Mucosa of rectum (tissue), 2 donors: Measurements from ENCODE around the gene NUP188.

ENCODE experiments used
- H3K27ac ChIP-seq, 2 donors: one replicate each; pipeline ENCODE4 v1.7.0; 2013; ENCODE audit warnings: inconsistent platforms in 2 of 2, low read depth in 2 of 2, low read length in 2 of 2
- H3K27me3 ChIP-seq, 2 donors: one replicate each; pipeline ENCODE4 v1.7.0; 2013; ENCODE audit warnings: low read length in 2 of 2; ENCODE audit not compliant: control insufficient read depth in 2 of 2, insufficient read depth in 2 of 2
- H3K36me3 ChIP-seq, 2 donors: one replicate each; pipeline ENCODE4 v1.7.0; 2013; ENCODE audit warnings: low read length in 2 of 2; ENCODE audit not compliant: control insufficient read depth in 2 of 2, insufficient read depth in 2 of 2
- H3K4me1 ChIP-seq, 2 donors: one replicate each; pipeline ENCODE4 v1.7.0; 2013; ENCODE audit warnings: low read length in 2 of 2, mild to moderate bottlenecking in 1 of 2; ENCODE audit not compliant: control insufficient read depth in 2 of 2, insufficient read depth in 2 of 2
- H3K4me3 ChIP-seq, 2 donors: one replicate each; pipeline ENCODE4 v1.7.0; 2013; ENCODE audit warnings: low read length in 2 of 2
- H3K9ac ChIP-seq, 2 donors: one replicate each; pipeline ENCODE4 v1.7.0; 2013; ENCODE audit warnings: low read length in 2 of 2, low read depth in 1 of 2, mild to moderate bottlenecking in 1 of 2
- H3K9me3 ChIP-seq, 2 donors: one replicate each; pipeline ENCODE4 v1.7.0; 2013; ENCODE audit warnings: low read length in 2 of 2; ENCODE audit not compliant: control insufficient read depth in 2 of 2
- donor health status: healthy.
- donor health status: Normal muscosa, but diverticular disease.

NUP188 gene, protein sequence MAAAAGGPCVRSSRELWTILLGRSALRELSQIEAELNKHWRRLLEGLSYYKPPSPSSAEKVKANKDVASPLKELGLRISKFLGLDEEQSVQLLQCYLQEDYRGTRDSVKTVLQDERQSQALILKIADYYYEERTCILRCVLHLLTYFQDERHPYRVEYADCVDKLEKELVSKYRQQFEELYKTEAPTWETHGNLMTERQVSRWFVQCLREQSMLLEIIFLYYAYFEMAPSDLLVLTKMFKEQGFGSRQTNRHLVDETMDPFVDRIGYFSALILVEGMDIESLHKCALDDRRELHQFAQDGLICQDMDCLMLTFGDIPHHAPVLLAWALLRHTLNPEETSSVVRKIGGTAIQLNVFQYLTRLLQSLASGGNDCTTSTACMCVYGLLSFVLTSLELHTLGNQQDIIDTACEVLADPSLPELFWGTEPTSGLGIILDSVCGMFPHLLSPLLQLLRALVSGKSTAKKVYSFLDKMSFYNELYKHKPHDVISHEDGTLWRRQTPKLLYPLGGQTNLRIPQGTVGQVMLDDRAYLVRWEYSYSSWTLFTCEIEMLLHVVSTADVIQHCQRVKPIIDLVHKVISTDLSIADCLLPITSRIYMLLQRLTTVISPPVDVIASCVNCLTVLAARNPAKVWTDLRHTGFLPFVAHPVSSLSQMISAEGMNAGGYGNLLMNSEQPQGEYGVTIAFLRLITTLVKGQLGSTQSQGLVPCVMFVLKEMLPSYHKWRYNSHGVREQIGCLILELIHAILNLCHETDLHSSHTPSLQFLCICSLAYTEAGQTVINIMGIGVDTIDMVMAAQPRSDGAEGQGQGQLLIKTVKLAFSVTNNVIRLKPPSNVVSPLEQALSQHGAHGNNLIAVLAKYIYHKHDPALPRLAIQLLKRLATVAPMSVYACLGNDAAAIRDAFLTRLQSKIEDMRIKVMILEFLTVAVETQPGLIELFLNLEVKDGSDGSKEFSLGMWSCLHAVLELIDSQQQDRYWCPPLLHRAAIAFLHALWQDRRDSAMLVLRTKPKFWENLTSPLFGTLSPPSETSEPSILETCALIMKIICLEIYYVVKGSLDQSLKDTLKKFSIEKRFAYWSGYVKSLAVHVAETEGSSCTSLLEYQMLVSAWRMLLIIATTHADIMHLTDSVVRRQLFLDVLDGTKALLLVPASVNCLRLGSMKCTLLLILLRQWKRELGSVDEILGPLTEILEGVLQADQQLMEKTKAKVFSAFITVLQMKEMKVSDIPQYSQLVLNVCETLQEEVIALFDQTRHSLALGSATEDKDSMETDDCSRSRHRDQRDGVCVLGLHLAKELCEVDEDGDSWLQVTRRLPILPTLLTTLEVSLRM (N-terminal part only)

DNA sequence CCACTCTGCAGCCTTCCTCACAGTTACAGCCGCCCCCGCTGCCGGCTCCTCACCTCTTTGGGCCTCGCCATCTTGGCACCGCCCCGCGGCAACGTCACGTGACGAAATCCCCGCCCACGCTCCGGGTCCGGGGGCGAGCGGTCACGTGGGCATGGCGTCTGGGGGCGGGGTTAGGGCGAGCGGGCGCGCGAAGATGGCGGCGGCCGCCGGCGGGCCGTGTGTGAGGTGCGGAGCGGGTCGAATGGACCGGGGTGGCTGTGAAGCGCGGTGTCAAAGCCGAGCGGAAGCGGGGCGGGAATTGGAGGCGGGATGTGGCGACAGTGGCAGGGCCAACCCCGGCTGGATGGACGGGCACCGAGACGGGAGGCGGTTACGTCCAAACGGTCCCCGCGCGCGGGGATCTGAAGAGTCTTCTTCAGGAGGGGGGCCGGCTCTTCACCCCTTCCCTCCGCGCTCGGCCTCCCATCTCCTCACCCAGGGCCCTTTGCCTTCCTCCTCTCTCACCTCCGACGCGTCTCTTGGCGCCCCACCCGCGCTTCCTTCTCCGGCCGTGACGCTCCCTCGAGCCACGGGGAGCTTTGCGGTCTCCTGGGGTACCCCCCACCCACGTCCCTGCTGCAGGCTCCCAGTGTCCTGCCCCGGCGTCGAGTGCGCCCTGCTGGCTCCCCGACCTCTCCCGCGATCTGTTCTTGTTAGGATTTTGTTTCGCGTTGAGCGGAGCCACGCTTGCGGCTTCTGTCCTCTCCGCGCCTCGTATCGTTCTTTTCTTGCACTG, at the start of gene NUP188, which contains the start of gene DOLK:
Gene NUP188, plus strand, starts transcription at position 173 of the 775 bp plus-strand sequence. Its CDS starts 21 bp downstream, at position 194.
Gene DOLK, minus strand, starts transcription at position 77 of the 775 bp plus-strand sequence. CDS start 300 bp downstream, outside the sequence.
- H3K9ac ChIP-seq: peak within 1 kb of the TSS; percentile 91 to 92
- no peaks in the 10 kb centered on the region for H3K9me3 ChIP-seq
- H3K27ac ChIP-seq: peak within 1 kb of the TSS; percentile 87 to 92
- H3K4me3 ChIP-seq: peak within 1 kb of the TSS; percentile 89 to 98
- H3K4me1 ChIP-seq: peaks cover 8 to 12% of the 10 kb centered on the region in 2 donors
- no peaks in the 10 kb centered on the region for H3K27me3 ChIP-seq
- peaks cover 3 to 6% of the 10 kb centered on the region in 2 donors for H3K36me3 ChIP-seq

DNA sequence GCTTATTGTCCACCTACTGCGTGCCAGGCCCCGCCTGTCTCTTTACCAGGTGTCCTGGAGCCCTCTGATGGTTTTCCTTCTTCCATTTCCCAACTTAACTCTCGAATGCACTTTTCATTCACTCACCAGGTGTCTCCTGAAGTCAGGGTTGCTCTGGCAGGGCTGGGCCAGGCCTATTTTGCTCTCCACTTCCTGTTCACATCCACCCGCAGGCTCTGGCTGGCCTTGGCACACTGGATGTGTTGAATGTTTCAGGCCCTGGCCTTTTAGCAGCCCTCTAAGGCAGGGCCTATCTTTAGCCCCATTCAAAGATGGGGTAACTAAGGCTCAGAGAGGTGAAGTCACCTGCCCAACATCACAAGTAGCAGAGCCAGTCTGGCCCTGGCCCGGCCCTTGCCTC, 49.1 kb upstream of the NUP188 start:
- H3K4me3 ChIP-seq: no peak overlapping the region
- no peaks in the 10 kb centered on the region for H3K27me3 ChIP-seq
- H3K9ac ChIP-seq: no peak overlapping the region
- peaks cover 6 to 12% of the 10 kb centered on the region in 2 donors for H3K36me3 ChIP-seq
- no peaks in the 10 kb centered on the region for H3K9me3 ChIP-seq
- peak overlapping the region; percentile 48 to 54 for H3K27ac ChIP-seq
- peaks cover 22 to 31% of the 10 kb centered on the region in 2 donors for H3K4me1 ChIP-seq

DNA sequence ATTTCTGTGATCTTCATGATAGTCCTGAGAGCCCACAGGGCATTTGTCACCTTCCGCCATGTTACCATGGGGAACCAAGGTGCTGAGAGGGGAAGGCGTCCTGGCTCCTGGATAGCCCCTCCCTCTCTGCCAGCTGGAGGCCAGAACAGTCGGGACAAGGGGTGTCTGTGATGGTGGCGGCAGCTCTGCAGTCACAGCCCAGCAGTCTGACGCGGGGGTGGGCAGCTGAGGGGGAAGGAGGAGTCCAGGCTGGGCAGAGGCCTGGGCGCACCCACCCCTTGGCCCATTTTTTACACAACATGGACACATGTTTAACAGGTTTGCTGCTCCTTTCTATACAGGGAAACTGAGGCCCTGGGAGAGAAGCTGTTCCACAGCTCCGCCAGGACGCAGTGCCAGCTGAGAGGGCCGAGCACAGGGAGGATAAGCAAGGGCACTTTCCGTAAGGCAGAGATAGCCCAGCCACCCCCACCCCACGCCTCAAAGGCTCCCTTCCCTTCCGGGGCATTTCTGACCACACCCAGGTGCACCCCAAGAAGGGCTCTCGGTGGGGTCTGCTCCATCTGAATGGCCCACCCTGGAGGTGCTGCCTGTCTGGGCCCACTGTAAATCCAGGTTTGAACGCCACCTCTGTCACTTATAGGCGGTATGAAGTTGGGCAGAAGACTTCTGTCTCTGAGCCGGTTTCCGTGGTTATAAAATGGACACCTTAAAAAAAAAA, 48.5 kb upstream of the NUP188 start:
- no peaks in the 10 kb centered on the region for H3K27me3 ChIP-seq
- H3K4me1 ChIP-seq: peaks cover 22 to 29% of the 10 kb centered on the region in 2 donors
- no peaks in the 10 kb centered on the region for H3K9me3 ChIP-seq
- peaks cover 6 to 12% of the 10 kb centered on the region in 2 donors for H3K36me3 ChIP-seq
- no peak overlapping the region for H3K9ac ChIP-seq
- H3K4me3 ChIP-seq: no peak overlapping the region
- H3K27ac ChIP-seq: peak overlapping the region; percentile 63 to 74

DNA sequence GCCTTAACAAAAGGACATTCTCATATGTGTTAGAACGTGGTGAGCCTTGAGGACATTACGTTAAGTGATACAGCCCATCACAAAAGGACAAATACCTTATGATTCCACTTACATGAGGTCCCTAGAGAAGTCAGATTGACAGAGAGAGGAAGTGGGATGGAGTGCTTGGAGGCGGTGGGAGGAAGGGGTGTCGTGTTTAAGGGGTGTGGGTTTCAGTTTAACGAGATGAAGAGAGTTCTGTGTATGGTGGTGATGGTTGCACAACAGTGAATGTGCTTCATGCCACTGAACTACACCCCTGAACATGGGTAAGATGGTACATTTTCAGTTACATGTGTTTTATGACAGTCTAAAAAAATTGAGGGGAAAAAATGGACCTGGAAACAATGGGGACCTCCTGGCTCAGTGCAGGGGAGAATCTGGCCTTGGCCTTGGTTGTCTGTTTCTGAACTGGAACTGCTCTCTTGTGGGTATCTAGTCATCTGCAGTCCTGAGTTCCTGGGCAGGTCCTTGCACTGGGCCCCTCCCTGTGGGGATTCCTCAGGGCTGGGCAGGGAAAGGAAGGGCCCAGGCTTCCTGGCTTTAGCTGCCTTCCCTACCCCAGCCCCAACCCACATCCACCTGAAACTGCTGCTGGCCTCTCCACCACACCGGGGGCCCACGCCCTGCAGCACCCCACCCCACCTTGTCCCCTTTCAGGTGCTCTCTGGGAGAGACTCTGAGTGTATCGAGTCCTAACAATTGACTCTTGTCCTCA, 47.8 kb upstream of the NUP188 start:
- Histone ChIP-seq H3K36me3 (peaks cover 6 to 12% of the 10 kb centered on the region in 2 donors), H3K4me1 (peaks cover 22 to 29% of the 10 kb centered on the region in 2 donors), H3K9ac (peak overlapping the region in 1 of 2 donors; percentile 59)

DNA sequence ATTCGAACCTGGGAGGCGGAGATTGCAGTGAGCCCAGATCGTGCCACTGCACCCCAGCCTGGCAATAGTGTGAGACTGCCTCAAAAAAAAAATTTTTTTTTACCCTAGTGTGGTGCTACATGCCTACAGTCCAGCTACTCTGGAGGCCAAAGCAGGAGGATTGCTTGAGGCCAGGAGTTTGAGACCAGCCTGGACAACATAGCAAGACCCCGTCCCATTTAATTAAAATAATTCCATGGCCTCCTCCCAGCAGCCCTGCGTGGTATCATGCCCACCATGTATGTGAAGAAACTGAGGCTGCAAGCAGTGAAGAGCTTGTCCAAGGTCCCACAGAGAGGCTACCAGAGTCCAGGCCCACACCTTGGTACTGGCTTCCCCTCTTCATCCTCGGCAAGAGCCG, 46.1 kb upstream of the NUP188 start:
- no peak overlapping the region for H3K9ac ChIP-seq
- H3K27ac ChIP-seq: peak overlapping the region in 1 of 2 donors; percentile 87
- H3K36me3 ChIP-seq: peaks cover 0 to 3% of the 10 kb centered on the region in 2 donors
- H3K27me3 ChIP-seq: no peaks in the 10 kb centered on the region
- H3K4me3 ChIP-seq: no peak overlapping the region
- peaks cover 22 to 29% of the 10 kb centered on the region in 2 donors for H3K4me1 ChIP-seq
- no peaks in the 10 kb centered on the region for H3K9me3 ChIP-seq

More for the DNA sequence above, 47.8 kb upstream of the NUP188 start:
- no peak overlapping the region for H3K4me3 ChIP-seq
- no peaks in the 10 kb centered on the region for H3K27me3 ChIP-seq
- H3K27ac ChIP-seq: peak overlapping the region; percentile 63 to 74
- no peaks in the 10 kb centered on the region for H3K9me3 ChIP-seq

DNA sequence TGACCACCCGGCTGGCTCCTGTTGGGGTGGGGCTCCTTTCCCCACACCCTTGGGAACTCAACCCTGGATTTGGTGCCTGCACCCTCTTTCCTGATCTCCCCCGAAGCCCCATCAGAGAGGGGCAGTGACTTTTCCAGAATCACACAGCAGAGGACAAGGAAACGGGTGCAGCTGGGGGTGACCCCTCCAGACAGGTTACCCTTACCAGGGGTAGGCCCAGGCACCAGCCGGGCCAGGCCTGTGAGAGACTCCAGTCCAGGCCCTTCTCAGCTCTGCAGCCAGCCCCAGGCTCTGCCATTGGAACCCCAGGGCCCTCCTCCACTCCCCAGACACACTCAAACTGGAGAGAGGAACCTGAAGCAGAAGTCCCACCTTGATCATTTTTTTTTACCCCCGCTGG, 45.7 kb upstream of the NUP188 start:
- H3K36me3 ChIP-seq: peaks cover 0 to 3% of the 10 kb centered on the region in 2 donors
- H3K9ac ChIP-seq: peak overlapping the region; percentile 15 to 60
- H3K27ac ChIP-seq: peak overlapping the region; percentile 87 to 94
- H3K4me3 ChIP-seq: peak overlapping the region in 1 of 2 donors; percentile 3
- peaks cover 22 to 29% of the 10 kb centered on the region in 2 donors for H3K4me1 ChIP-seq
- H3K9me3 ChIP-seq: no peaks in the 10 kb centered on the region
- H3K27me3 ChIP-seq: no peaks in the 10 kb centered on the region

DNA sequence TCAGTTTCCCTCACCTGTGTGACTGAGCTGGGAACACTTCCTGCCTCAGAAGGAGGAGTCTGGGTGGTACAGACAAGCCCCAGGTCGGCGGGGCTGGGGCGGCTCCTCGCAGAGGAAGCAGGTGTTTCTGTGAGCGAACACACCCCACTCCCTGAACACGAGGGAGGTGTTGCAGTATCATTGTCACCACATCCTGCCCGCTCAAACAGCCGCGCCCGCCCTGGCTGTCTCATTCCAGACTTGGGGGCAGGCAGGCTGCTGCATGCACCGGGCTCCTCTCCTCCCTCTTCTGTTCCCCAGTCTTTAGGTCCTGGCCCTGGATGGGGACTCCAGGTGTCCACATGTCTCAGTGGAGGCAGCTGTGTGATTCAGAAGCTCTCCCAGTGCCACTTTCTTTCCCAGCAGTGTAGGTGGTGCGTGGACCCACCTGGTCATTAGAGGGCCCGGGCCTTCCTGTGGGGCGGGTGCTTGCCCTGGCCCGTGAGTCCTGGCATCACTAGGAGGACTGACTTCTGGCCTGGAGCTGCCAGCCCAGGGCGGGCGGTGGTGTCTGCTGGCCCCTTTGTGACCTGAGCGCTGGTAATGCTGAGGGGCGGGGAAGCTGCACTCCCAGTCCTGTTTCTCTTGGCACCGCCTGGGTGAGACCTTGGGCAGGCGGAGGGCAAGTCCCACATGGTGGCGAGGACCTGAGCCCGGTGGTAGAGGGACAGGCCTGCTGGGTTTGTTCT, 45.0 kb upstream of the NUP188 start:
- Histone ChIP-seq H3K36me3 (peaks cover 4% of the 10 kb centered on the region in 2 donors), H3K4me3 (peak overlapping the region in 1 of 2 donors; percentile 20), H3K27me3 (no peaks in the 10 kb centered on the region), H3K4me1 (peaks cover 22 to 29% of the 10 kb centered on the region in 2 donors), H3K9ac (peak overlapping the region; percentile 41 to 78), H3K9me3 (no peaks in the 10 kb centered on the region), H3K27ac (peak overlapping the region; percentile 87 to 94)

DNA sequence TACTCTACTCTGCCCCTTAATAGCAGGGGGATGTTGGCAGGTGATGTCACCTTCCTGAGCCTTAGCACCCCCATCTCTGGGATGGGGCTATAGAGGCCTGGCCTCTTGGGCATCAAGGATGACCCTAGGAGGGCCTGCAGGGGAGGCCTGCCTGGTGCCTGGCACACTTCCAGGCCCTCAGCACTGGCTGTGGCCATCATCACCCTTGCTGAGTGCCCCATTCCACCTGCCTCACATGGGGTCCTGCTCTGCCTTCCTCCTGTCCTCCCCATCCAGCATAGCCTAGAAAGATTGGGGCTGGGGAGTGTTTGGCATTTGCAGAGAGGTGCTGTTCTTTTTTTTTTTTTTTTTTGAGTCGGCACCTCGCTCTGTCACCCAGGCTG, 44.4 kb upstream of the NUP188 start:
- peak overlapping the region; percentile 87 to 94 for H3K27ac ChIP-seq
- H3K4me3 ChIP-seq: no peak overlapping the region
- H3K36me3 ChIP-seq: peaks cover 9% of the 10 kb centered on the region in 2 donors
- H3K4me1 ChIP-seq: peaks cover 22 to 29% of the 10 kb centered on the region in 2 donors
- H3K9ac ChIP-seq: peak overlapping the region in 1 of 2 donors; percentile 78
- H3K9me3 ChIP-seq: no peaks in the 10 kb centered on the region
- no peaks in the 10 kb centered on the region for H3K27me3 ChIP-seq
